Measurements from ENCODE around the gene PLEKHG4B. TPM values are rescaled to one million over a fixed set of nuclear protein-coding genes. Genes with fewer than 3 reads are reported as not detected.
A peak's percentile ranks its signal among the peaks of the same experiment; 100 is the strongest.
"Not testable (repeated sequence)": the region's sequence is repeated elsewhere in the genome, so short reads cannot be mapped to it uniquely, and the experiment has no call there.

PLEKHG4B gene
- total and polyA plus RNA-seq, 2 donors from 2014 or later = 0.13 to 0.37 TPM

- Histone ChIP-seq H3K27ac (ENCODE audit: low read depth in 2 of 2, low read length in 2 of 2) (no peak overlapping the region), H3K4me1 (ENCODE audit: control insufficient read depth in 2 of 3, insufficient read depth in 2 of 3, low read depth in 1 of 3, low read length in 3 of 3) (no peaks in the 10 kb centered on the region), H3K4me3 (ENCODE audit: low read length in 3 of 3) (no peak overlapping the region), H3K9ac (ENCODE audit: low read length in 3 of 3) (no peak overlapping the region), H3K9me3 (ENCODE audit: control insufficient read depth in 2 of 3, insufficient read depth in 1 of 3, low read length in 3 of 3) (no peaks in the 10 kb centered on the region), H3K36me3 (ENCODE audit: control insufficient read depth in 2 of 3, insufficient read depth in 3 of 3, low read length in 3 of 3) (no peaks in the 10 kb centered on the region), H3K27me3 (ENCODE audit: control insufficient read depth, insufficient read depth, low read length) (no peaks in the 10 kb centered on the region)
- FAIRE-seq = no peak
- DNase-seq = peak in 1 of 5 donors; percentile 13
- intact Hi-C loops (cut with DNase I) = no loop called here
- no peak for TF ChIP-seq CTCF (IDR thresholded peaks at IDR 0.05; ENCODE audit: borderline replicate concordance, extremely low read depth, insufficient read depth)
Observed at GRCh38 chr5:99815-100214, 7.8 kb downstream of the PLEKHG4B start.

GRCh38 chr5:102411-103043, 10.6 kb downstream of the PLEKHG4B start:
- intact Hi-C loops (cut with DNase I) = no loop called here
- FAIRE-seq = no peak
- no peak for TF ChIP-seq CTCF (IDR thresholded peaks at IDR 0.05; ENCODE audit: borderline replicate concordance, extremely low read depth, insufficient read depth)
- Histone ChIP-seq H3K27ac (ENCODE audit: low read depth in 2 of 2, low read length in 2 of 2) (no peak overlapping the region), H3K4me1 (ENCODE audit: control insufficient read depth in 2 of 3, insufficient read depth in 2 of 3, low read depth in 1 of 3, low read length in 3 of 3) (no peaks in the 10 kb centered on the region), H3K36me3 (ENCODE audit: control insufficient read depth in 2 of 3, insufficient read depth in 3 of 3, low read length in 3 of 3) (no peaks in the 10 kb centered on the region), H3K4me3 (ENCODE audit: low read length in 3 of 3) (no peak overlapping the region), H3K9me3 (ENCODE audit: control insufficient read depth in 2 of 3, insufficient read depth in 1 of 3, low read length in 3 of 3) (no peaks in the 10 kb centered on the region), H3K9ac (ENCODE audit: low read length in 3 of 3) (no peak overlapping the region), H3K27me3 (ENCODE audit: control insufficient read depth, insufficient read depth, low read length) (no peaks in the 10 kb centered on the region)
- no peak for DNase-seq

GRCh38 chr5:104106-104505, 12.1 kb downstream of the PLEKHG4B start:
- H3K9me3 ChIP-seq (ENCODE audit: control insufficient read depth in 2 of 3, insufficient read depth in 1 of 3, low read length in 3 of 3); H3K36me3 ChIP-seq (ENCODE audit: control insufficient read depth in 2 of 3, insufficient read depth in 3 of 3, low read length in 3 of 3); H3K9ac ChIP-seq (ENCODE audit: low read length in 3 of 3); H3K27ac ChIP-seq (ENCODE audit: low read depth in 2 of 2, low read length in 2 of 2); FAIRE-seq; H3K4me1 ChIP-seq (ENCODE audit: control insufficient read depth in 2 of 3, insufficient read depth in 2 of 3, low read depth in 1 of 3, low read length in 3 of 3); DNase-seq; H3K4me3 ChIP-seq (ENCODE audit: low read length in 3 of 3); intact Hi-C loops (cut with DNase I); H3K27me3 ChIP-seq (ENCODE audit: control insufficient read depth, insufficient read depth, low read length): not testable (repeated sequence)

- no peak for DNase-seq
- Histone ChIP-seq H3K9ac (ENCODE audit: low read length in 3 of 3) (no peak overlapping the region), H3K27me3 (ENCODE audit: control insufficient read depth, insufficient read depth, low read length) (no peaks in the 10 kb centered on the region), H3K9me3 (ENCODE audit: control insufficient read depth in 2 of 3, insufficient read depth in 1 of 3, low read length in 3 of 3) (no peaks in the 10 kb centered on the region), H3K36me3 (ENCODE audit: control insufficient read depth in 2 of 3, insufficient read depth in 3 of 3, low read length in 3 of 3) (no peaks in the 10 kb centered on the region), H3K4me3 (ENCODE audit: low read length in 3 of 3) (no peak overlapping the region), H3K4me1 (ENCODE audit: control insufficient read depth in 2 of 3, insufficient read depth in 2 of 3, low read depth in 1 of 3, low read length in 3 of 3) (no peaks in the 10 kb centered on the region), H3K27ac (ENCODE audit: low read depth in 2 of 2, low read length in 2 of 2) (no peak overlapping the region)
- FAIRE-seq = no peak
- intact Hi-C loops (cut with DNase I) = no loop called here
- no peak for TF ChIP-seq CTCF (IDR thresholded peaks at IDR 0.05; ENCODE audit: borderline replicate concordance, extremely low read depth, insufficient read depth)
Observed at GRCh38 chr5:104778-105296, 12.9 kb downstream of the PLEKHG4B start.
